ENCODE measurements around the gene NQO2.

- TF ChIP-seq, protein P1, sequence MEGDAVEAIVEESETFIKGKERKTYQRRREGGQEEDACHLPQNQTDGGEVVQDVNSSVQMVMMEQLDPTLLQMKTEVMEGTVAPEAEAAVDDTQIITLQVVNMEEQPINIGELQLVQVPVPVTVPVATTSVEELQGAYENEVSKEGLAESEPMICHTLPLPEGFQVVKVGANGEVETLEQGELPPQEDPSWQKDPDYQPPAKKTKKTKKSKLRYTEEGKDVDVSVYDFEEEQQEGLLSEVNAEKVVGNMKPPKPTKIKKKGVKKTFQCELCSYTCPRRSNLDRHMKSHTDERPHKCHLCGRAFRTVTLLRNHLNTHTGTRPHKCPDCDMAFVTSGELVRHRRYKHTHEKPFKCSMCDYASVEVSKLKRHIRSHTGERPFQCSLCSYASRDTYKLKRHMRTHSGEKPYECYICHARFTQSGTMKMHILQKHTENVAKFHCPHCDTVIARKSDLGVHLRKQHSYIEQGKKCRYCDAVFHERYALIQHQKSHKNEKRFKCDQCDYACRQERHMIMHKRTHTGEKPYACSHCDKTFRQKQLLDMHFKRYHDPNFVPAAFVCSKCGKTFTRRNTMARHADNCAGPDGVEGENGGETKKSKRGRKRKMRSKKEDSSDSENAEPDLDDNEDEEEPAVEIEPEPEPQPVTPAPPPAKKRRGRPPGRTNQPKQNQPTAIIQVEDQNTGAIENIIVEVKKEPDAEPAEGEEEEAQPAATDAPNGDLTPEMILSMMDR (conservative IDR thresholded peaks at IDR 0.05; ENCODE audit: low read depth, low read length), result no peak
- TF ChIP-seq EZH2 (IDR thresholded peaks at IDR 0.05; ENCODE audit: low read length, unreplicated experiment), result no peak
Observed at GRCh38 chr6:3006476-3006875, 6.8 kb downstream of the NQO2 start.

All from PC-3 (cell line).